CD4-positive, alpha-beta memory T cell (primary cell): ENCODE results near the gene ZIM2. TPM values are rescaled to one million over a fixed set of nuclear protein-coding genes. Genes with fewer than 3 reads are reported as not detected.

ENCODE experiments used
- CTCF ChIA-PET: fragments of 350-600 bp; sonication (Branson Sonifier 250); formaldehyde crosslinking; loops from one replicate; lab custom pipeline; 2021; ENCODE audit warnings: inconsistent platforms; ENCODE audit not compliant: partially characterized antibody; lab: Charles Lee
- POLR2A ChIA-PET: fragments of 350-600 bp; sonication (Branson Sonifier 250); formaldehyde crosslinking; loops from one replicate; lab custom pipeline; 2021; ENCODE audit not compliant: partially characterized antibody; lab: Charles Lee
- DNase-seq, 5 donors: peaks; one replicate each; pipeline versions ENCODE4 v3.0.0 to v3.0.0-alpha.2; 2020 to 2022; ENCODE audit warnings: mixed read lengths in 1 of 5
- H3K27ac ChIP-seq: one replicate; pipeline ENCODE4 v1.7.0; 2013; ENCODE audit warnings: low read depth, low read length
- H3K27me3 ChIP-seq: 2 replicates; pipeline ENCODE4 v1.7.0; 2013; ENCODE audit warnings: mild to moderate bottlenecking, low read length, moderate library complexity; ENCODE audit not compliant: insufficient read depth
- H3K36me3 ChIP-seq: 2 replicates; pipeline ENCODE4 v1.7.0; 2013; ENCODE audit warnings: mild to moderate bottlenecking, low read length, moderate library complexity; ENCODE audit not compliant: insufficient read depth
- H3K4me1 ChIP-seq: 2 replicates; pipeline ENCODE4 v1.7.0; 2013; ENCODE audit warnings: mild to moderate bottlenecking, low read length, moderate library complexity; ENCODE audit not compliant: insufficient read depth
- H3K4me3 ChIP-seq, 2 donors: one replicate each; pipeline ENCODE4 v1.7.0; 2013; ENCODE audit warnings: low read length in 2 of 2, mild to moderate bottlenecking in 1 of 2
- H3K9me3 ChIP-seq, 2 donors: one replicate each; pipeline ENCODE4 v1.7.0; 2013; ENCODE audit warnings: low read length in 2 of 2, control low read depth in 1 of 2; ENCODE audit not compliant: control insufficient read depth in 1 of 2
- H3K27ac Mint-ChIP-seq, 7 donors: one replicate each; pipeline ENCODE4 v1.8.0; 2020 to 2021; ENCODE audit warnings: mixed read lengths in 7 of 7, mild to moderate bottlenecking in 6 of 7, inconsistent platforms in 3 of 7, moderate library complexity in 3 of 7
- H3K27me3 Mint-ChIP-seq, 2 donors: one replicate each; pipeline ENCODE4 v1.8.0; 2020 to 2021; ENCODE audit warnings: mixed read lengths in 2 of 2
- H3K36me3 Mint-ChIP-seq, 2 donors: one replicate each; pipeline ENCODE4 v1.8.0; 2020 to 2021; ENCODE audit warnings: mixed read lengths in 2 of 2, inconsistent platforms in 1 of 2, mild to moderate bottlenecking in 1 of 2
- H3K4me1 Mint-ChIP-seq, 4 donors: one replicate each; pipeline ENCODE4 v1.8.0; 2020 to 2021; ENCODE audit warnings: mixed read lengths in 4 of 4, mild to moderate bottlenecking in 1 of 4
- H3K4me3 Mint-ChIP-seq, 8 donors: one replicate each; pipeline ENCODE4 v1.8.0; 2020 to 2021; ENCODE audit warnings: mixed read lengths in 8 of 8, mild to moderate bottlenecking in 7 of 8, moderate library complexity in 6 of 8, inconsistent platforms in 3 of 8
- H3K9me3 Mint-ChIP-seq, 8 donors: one replicate each; pipeline ENCODE4 v1.8.0; 2020 to 2021; ENCODE audit warnings: mixed read lengths in 8 of 8, mild to moderate bottlenecking in 5 of 8, inconsistent platforms in 3 of 8, moderate library complexity in 1 of 8
- intact Hi-C: fragments of 100-400 bp; cut with micrococcal nuclease; formaldehyde crosslinking; loops from one replicate; pipeline ENCODE4 v1.15.1; 2023
- polyA plus RNA-seq, 2 donors: library from polyadenylated mRNA; unstranded; fragments of 300-500 nt; fragmentation: Illumina TruSeq; gene quantifications; one replicate each; pipeline ENCODE4 v1.2.3, GENCODE V29; 2021
- total RNA-seq, 2 experiments: library from RNA; stranded (reverse); gene quantifications; one replicate each; pipeline ENCODE4 v1.2.3, GENCODE V29; 2021

ZIM2 gene
- total and polyA plus RNA-seq, 4 experiments from 2014 or later = not detected

GRCh38 chr19:56760842-56761241 lies 79.7 kb downstream of the ZIM2 start:
- H3K4me1 Mint-ChIP-seq = peaks cover 3 to 20% (median 6%) of the 10 kb centered on the region in 4 donors
- no peak overlapping the region for H3K27ac ChIP-seq
- no peaks in the 10 kb centered on the region for H3K4me1 ChIP-seq
- no peaks in the 10 kb centered on the region for H3K27me3 ChIP-seq
- POLR2A ChIA-PET = no interaction called here
- no peak overlapping the region for H3K27ac Mint-ChIP-seq
- H3K9me3 Mint-ChIP-seq = peaks cover 20 to 91% (median 74%) of the 10 kb centered on the region in 8 donors
- CTCF ChIA-PET = no interaction called here
- peaks cover 16 to 19% of the 10 kb centered on the region in 2 donors for H3K36me3 Mint-ChIP-seq
- no peak overlapping the region for H3K4me3 ChIP-seq
- no peak overlapping the region for H3K4me3 Mint-ChIP-seq
- no peaks in the 10 kb centered on the region for H3K36me3 ChIP-seq
- peaks cover 0 to 32% of the 10 kb centered on the region in 2 donors for H3K9me3 ChIP-seq
- peaks cover 0 to 3% of the 10 kb centered on the region in 2 donors for H3K27me3 Mint-ChIP-seq
- intact Hi-C loops = no loop called here
- no peak for DNase-seq

DNA sequence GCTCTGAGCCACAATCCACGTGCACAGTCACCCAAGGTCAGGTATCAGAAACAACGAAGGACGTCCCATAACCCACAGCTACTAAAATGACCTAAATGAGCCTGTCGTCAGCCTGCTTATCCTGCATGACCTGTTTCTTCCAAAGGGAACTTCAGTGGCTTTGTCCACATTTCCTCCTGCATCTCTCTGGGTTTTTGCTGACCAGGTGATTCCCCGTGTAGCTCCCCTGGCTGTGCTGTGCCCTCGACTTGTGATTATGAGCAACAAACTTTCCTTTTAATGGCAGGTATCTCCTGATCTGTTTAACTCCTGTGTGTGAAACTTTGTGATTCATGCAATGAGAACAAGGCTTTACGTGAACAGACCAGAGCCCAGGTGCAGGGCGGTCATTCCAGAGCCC lies 81.0 kb downstream of the ZIM2 start:
- Mint-ChIP-seq H3K9me3 (peaks cover 15 to 89% (median 66%) of the 10 kb centered on the region in 8 donors), H3K36me3 (peaks cover 7 to 10% of the 10 kb centered on the region in 2 donors), H3K4me3 (peak overlapping the region in 1 of 8 donors; percentile 26), H3K27me3 (no peaks in the 10 kb centered on the region), H3K4me1 (peaks cover 0 to 7% (median 0%) of the 10 kb centered on the region in 4 donors), H3K27ac (peak overlapping the region in 1 of 7 donors; percentile 46)
- no peaks in the 10 kb centered on the region for H3K4me1 ChIP-seq
- no peak overlapping the region for H3K27ac ChIP-seq
- H3K9me3 ChIP-seq = peaks cover 0 to 28% of the 10 kb centered on the region in 2 donors
- no peaks in the 10 kb centered on the region for H3K27me3 ChIP-seq
- POLR2A ChIA-PET = no interaction called here
- CTCF ChIA-PET = no interaction called here
- no peak overlapping the region for H3K4me3 ChIP-seq
- DNase-seq = no peak
- no peaks in the 10 kb centered on the region for H3K36me3 ChIP-seq
- intact Hi-C loops = no loop called here

GRCh38 chr19:56751078-56751489 lies 89.4 kb downstream of the ZIM2 start:
- Histone ChIP-seq H3K4me1 (no peaks in the 10 kb centered on the region), H3K27ac (no peak overlapping the region), H3K4me3 (no peak overlapping the region), H3K9me3 (peaks cover 0 to 7% of the 10 kb centered on the region in 2 donors), H3K36me3 (no peaks in the 10 kb centered on the region), H3K27me3 (no peaks in the 10 kb centered on the region)
- Mint-ChIP-seq H3K27ac (no peak overlapping the region), H3K4me3 (no peak overlapping the region), H3K4me1 (no peaks in the 10 kb centered on the region), H3K36me3 (peaks cover 3 to 8% of the 10 kb centered on the region in 2 donors), H3K27me3 (no peaks in the 10 kb centered on the region), H3K9me3 (peaks cover 5 to 68% (median 50%) of the 10 kb centered on the region in 8 donors)
- DNase-seq = no peak
- ChIA-PET CTCF (no interaction called here), POLR2A (no interaction called here)
- intact Hi-C loops = no loop called here

GRCh38 chr19:56750658-56751057 lies 89.9 kb downstream of the ZIM2 start:
- no peaks in the 10 kb centered on the region for H3K27me3 ChIP-seq
- Mint-ChIP-seq H3K9me3 (peaks cover 5 to 66% (median 50%) of the 10 kb centered on the region in 8 donors), H3K36me3 (peaks cover 3 to 10% of the 10 kb centered on the region in 2 donors), H3K4me3 (no peak overlapping the region), H3K27ac (peak overlapping the region in 1 of 7 donors; percentile 51), H3K27me3 (no peaks in the 10 kb centered on the region), H3K4me1 (no peaks in the 10 kb centered on the region)
- H3K27ac ChIP-seq = no peak overlapping the region
- no peaks in the 10 kb centered on the region for H3K36me3 ChIP-seq
- ChIA-PET POLR2A (no interaction called here), CTCF (no interaction called here)
- H3K9me3 ChIP-seq = peaks cover 0 to 9% of the 10 kb centered on the region in 2 donors
- intact Hi-C loops = no loop called here
- no peaks in the 10 kb centered on the region for H3K4me1 ChIP-seq
- DNase-seq = no peak
- no peak overlapping the region for H3K4me3 ChIP-seq

DNA sequence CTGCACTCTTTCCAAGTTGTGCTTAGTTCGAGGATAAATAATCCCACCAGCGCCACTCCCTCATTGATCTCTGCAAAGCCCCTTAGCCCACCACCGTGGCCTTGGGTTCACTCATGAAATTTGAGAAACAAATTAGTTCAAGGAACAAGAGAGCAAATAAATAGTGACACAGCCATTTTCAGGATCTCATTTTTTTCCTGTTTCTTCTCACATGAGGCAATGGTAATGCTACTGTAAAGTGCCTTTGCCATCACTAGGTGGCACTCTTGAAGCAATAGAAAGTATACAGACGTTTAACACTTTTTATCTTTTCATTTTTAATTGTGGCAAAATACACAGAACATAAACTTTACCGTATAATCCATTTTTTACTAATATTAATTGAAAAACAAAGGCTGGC lies 92.1 kb downstream of the ZIM2 start:
- H3K9me3 Mint-ChIP-seq = peaks cover 5 to 65% (median 48%) of the 10 kb centered on the region in 8 donors
- H3K4me3 ChIP-seq = no peak overlapping the region
- no peak overlapping the region for H3K27ac ChIP-seq
- no peaks in the 10 kb centered on the region for H3K4me1 Mint-ChIP-seq
- peaks cover 0 to 9% of the 10 kb centered on the region in 2 donors for H3K9me3 ChIP-seq
- H3K27me3 Mint-ChIP-seq = no peaks in the 10 kb centered on the region
- H3K36me3 Mint-ChIP-seq = peaks cover 3 to 8% of the 10 kb centered on the region in 2 donors
- intact Hi-C loops = no loop called here
- H3K4me1 ChIP-seq = no peaks in the 10 kb centered on the region
- H3K27me3 ChIP-seq = no peaks in the 10 kb centered on the region
- POLR2A ChIA-PET = no interaction called here
- H3K4me3 Mint-ChIP-seq = no peak overlapping the region
- DNase-seq = no peak
- H3K27ac Mint-ChIP-seq = no peak overlapping the region
- CTCF ChIA-PET = no interaction called here
- H3K36me3 ChIP-seq = no peaks in the 10 kb centered on the region

DNA sequence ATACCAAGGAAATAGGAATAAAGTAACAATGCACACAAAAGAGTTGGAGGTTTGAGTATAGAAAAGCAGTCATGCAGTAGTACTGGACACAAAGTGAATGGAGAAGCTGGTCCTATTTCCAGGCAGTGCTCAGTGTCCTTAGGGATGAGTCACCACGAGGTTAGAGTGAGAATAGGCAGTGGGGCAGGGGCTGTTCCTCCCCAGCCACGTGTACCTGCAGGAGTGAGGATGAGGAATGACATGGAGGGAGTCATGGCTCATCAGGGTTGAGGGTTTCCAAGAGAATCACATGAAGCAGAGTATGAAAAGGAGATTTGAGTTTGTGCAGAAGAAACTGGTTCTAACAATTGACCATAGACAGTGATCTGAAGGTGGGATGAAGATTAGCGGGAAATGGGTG lies 94.2 kb downstream of the ZIM2 start:
- ChIA-PET POLR2A (no interaction called here), CTCF (no interaction called here)
- Histone ChIP-seq H3K4me1 (no peaks in the 10 kb centered on the region), H3K36me3 (no peaks in the 10 kb centered on the region), H3K4me3 (no peak overlapping the region), H3K9me3 (peaks cover 0 to 9% of the 10 kb centered on the region in 2 donors), H3K27me3 (no peaks in the 10 kb centered on the region), H3K27ac (no peak overlapping the region)
- Mint-ChIP-seq H3K27me3 (no peaks in the 10 kb centered on the region), H3K27ac (no peak overlapping the region), H3K36me3 (peaks cover 3 to 8% of the 10 kb centered on the region in 2 donors), H3K9me3 (peaks cover 5 to 72% (median 56%) of the 10 kb centered on the region in 8 donors), H3K4me1 (no peaks in the 10 kb centered on the region), H3K4me3 (no peak overlapping the region)
- intact Hi-C loops = no loop called here
- DNase-seq = no peak

DNA sequence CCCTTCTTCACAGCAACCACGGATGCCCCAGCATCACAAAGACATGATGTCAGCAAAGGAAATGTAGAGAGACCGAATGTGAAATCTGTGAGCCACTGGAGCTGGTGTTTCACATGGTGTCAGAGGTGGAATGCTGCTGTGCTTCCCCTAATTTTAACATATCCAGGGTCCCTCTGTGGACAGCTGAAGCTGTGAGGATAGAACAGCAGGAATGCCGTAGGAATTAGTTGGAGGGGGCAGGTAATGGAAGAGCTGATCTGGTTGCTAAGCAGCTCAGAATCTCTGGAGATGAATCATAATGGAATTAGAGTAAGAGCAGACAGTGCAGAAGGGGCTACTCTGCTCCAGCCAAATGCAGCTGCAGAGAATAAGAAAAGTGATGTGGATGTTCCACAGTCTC lies 100.0 kb downstream of the ZIM2 start:
- H3K9me3 Mint-ChIP-seq = peaks cover 0 to 68% (median 61%) of the 10 kb centered on the region in 8 donors

More for the DNA sequence above, 100.0 kb downstream of the ZIM2 start:
- DNase-seq = no peak
- Histone ChIP-seq H3K36me3 (no peaks in the 10 kb centered on the region), H3K4me3 (no peak overlapping the region), H3K4me1 (no peaks in the 10 kb centered on the region), H3K9me3 (peaks cover 0 to 6% of the 10 kb centered on the region in 2 donors), H3K27ac (no peak overlapping the region), H3K27me3 (no peaks in the 10 kb centered on the region)
- CTCF ChIA-PET = no interaction called here
- H3K27ac Mint-ChIP-seq = no peak overlapping the region
- intact Hi-C loops = no loop called here
- H3K4me3 Mint-ChIP-seq = no peak overlapping the region
- peaks cover 2% of the 10 kb centered on the region in 2 donors for H3K36me3 Mint-ChIP-seq
- POLR2A ChIA-PET = no interaction called here
- H3K4me1 Mint-ChIP-seq = no peaks in the 10 kb centered on the region
- no peaks in the 10 kb centered on the region for H3K27me3 Mint-ChIP-seq
